Inflammatory macrophage treated with lipopolysaccharide for 4 hours (primary cell): ENCODE data around the gene TBX21.

Experiments used
- DNase-seq: peaks from one replicate; pipeline ENCODE4 v3.0.0-alpha.2; 2020

Gene TBX21

GRCh38 chr17:47733047-47733673 is at the start of gene TBX21:
TBX21 (plus strand) TSS chr17:47733236; CDS start chr17:47733455, 219 bp downstream.
- peak; percentile 74 for DNase-seq

- no peak for DNase-seq
Measured at GRCh38 chr17:47684025-47684424, 49.0 kb upstream of the TBX21 start.

- no peak for DNase-seq
Measured at GRCh38 chr17:47684535-47685193, 48.4 kb upstream of the TBX21 start.

GRCh38 chr17:47685556-47686275 is 47.3 kb upstream of the TBX21 start:
- no peak for DNase-seq

DNA sequence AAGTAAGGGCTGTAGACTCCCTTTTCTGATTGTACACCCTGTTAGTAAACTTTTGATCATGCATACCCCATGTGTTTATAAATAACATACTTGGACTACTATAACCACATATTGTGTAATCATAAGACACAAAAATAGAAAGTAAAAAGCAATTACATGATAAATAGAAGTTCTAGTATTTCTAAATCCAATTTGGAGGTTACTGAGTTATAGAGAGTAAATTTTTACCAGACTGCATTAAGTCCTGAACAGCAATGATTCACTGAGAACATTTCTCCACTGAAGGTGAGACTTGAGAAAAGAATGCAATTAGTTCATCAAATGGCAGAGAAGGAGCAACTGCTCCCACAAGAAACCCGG is 46.8 kb upstream of the TBX21 start:
- DNase-seq = no peak

DNA sequence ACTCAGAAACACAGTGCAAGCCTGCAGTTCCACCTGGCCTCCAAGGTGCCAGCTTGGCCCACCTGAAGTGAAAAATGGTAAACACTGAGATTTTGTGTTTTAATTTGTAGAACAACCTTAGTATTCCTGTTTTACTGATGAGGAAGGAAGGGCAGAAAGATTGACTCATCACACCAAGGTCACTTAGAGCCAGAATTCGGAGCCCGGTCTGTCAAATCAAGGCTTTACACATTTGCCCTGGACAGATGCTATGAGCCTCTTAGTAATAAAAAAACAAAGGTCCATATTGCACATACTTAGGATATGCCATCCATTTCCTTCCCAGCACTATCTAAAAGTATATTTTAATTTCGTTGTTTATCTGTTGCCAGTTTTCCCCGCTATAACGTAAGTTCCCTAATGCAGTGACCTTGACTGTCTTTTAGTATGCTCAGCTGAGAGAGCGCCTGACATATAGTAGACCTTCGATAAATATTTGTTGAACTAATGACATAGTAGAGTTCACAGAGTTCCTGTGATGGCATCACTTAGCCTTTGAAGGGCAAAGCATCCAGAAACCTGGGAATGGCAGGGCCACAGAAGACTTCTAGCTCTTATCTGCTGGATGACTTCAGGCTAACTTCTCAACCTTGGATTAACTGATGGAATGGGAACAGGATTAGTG is 46.2 kb upstream of the TBX21 start:
- no peak for DNase-seq

DNA sequence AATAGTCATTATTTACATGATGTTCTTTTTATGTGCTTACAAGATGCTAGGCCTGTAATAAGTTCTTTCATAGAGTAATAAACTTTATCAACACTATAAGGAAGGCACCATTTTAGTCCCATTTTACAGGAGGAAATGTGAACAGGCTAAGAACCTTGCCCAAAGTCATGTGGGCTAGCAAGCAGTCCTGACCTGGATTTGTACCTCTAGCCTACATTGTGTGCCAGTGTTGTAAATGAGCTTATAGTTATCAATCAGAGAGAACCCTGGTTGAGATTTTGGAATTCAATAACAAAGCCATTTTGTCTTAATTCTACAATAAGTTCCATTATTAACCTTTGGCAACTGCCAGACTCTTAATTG is 45.7 kb upstream of the TBX21 start:
- no peak for DNase-seq

DNA sequence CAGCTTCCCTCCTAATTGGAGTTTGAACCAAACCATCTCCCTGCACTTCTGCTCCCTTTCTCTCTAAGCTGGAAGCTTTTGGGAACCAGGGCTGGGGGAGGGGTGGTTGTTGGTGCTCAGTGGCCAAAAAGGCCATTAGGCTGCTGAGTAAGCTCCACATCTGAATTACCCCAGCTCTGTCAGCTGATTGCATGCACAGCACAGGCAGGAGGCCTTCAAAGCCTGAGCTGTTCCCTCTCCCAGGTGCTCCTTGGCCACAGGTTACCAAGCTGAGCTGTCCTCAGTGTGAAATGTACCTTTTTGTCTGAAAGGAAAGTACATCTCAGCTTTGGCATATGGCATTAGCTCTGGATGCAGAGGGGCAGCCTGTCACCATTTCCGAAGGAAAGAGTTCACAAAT is 45.3 kb upstream of the TBX21 start:
- no peak for DNase-seq

DNA sequence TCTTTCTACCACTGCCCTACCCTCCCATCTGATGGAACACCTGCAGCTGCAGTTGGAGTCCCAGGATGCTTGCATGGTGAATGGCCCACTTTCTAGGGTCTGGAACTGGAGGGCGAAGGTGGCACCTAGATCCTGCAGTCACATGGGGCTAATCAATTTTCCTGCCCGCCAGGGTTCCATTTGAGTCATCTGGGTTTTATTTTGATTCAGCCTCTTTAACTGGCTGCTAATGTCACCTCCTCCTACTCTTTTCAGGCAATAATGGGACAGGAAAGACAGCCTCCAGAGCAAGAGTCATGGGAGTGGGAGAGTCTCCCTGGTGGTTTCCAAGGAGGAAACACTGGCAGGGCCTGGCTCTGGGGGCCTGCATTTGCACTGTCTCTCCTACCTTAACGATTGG is 42.9 kb upstream of the TBX21 start:
- peak; percentile 38 for DNase-seq

DNA sequence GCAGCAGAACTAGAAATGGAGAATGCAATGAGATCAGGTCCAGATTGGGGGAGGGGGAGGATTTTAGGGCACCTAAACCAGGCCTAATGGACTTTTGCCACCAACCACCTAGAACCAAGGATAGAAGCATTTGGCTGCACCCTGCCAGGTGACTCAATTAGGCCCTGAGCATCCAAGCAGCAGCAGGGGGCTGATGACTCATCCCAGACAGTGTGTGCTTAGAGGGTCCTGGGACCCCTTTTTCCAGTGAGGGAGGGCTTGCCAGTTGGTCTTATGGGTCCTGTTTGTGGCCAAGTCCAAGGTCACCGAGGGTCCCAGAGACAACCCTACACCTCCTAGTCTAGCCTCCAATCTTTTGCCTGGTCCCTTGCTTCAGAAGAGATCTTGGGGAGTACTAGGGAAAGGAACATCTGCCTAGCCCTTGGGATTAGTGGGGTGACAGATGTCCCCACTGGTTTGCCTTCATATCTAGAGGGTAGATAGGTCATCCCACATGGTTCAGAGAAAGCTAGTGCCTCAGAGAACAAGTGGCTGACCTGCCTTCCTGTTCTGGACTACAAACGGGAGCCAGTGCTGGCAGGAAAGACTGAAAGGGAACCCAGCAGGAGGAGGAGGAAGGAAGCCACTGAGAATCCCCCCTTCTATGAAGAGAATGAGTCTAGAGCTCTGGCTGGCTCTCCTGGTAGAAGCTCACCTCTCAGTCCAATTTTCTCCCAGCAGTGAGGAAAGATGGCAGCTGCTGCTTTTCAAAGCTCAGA is 40.7 kb upstream of the TBX21 start:
- no peak for DNase-seq

- DNase-seq = no peak
Measured at GRCh38 chr17:47692895-47693730, 39.9 kb upstream of the TBX21 start.

DNA sequence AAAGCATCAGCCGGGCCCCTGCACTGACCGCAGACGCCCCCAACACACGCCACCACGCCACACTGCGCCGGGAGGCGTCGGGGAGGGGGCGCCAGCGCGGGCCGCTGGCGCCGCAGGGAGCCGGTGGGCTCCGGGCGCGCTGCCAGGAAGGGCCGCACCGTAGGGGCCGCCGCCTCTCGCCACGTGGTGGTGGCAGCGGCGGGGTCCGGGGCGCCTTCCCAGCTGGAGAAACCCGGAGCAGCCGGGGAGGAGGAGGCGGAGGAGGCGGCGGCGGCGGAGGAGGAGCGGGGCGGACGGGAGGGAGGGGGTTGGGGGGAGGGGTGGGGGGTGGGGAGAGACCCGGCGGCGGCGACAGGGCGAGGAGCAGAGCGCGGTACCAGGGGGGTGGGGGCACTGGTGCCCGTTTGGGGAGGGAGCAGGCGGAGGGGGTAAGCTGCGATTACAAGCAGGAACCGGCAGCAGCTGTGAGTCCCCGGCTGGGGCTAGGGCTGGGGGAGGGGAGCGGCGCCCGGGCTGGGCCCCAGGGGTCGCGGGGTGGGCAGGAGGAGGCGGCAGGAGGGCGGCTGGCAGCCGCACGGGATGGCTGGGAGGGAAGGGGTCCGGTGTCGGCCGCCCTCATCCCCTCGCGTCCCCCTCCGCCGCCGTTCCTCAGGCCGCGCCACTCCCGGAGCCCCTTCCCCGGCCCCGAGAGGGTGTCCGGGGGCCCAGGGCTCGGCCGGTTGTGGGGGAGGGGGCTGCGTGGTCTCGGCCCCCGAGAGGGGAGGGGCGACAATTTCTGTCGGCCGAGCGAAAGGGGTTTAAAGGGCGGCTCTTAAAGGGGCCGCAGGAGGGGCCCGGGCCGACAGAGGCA is 39.1 kb upstream of the TBX21 start, which contains the start of gene TBKBP1:
Gene TBKBP1 (plus strand): TSS at position 431 of the 850 bp plus-strand sequence. CDS start 1,952 bp downstream, outside the sequence.
- DNase-seq = no peak

- peak; percentile 23 for DNase-seq
Measured at GRCh38 chr17:47694581-47695428, 38.2 kb upstream of the TBX21 start.

DNA sequence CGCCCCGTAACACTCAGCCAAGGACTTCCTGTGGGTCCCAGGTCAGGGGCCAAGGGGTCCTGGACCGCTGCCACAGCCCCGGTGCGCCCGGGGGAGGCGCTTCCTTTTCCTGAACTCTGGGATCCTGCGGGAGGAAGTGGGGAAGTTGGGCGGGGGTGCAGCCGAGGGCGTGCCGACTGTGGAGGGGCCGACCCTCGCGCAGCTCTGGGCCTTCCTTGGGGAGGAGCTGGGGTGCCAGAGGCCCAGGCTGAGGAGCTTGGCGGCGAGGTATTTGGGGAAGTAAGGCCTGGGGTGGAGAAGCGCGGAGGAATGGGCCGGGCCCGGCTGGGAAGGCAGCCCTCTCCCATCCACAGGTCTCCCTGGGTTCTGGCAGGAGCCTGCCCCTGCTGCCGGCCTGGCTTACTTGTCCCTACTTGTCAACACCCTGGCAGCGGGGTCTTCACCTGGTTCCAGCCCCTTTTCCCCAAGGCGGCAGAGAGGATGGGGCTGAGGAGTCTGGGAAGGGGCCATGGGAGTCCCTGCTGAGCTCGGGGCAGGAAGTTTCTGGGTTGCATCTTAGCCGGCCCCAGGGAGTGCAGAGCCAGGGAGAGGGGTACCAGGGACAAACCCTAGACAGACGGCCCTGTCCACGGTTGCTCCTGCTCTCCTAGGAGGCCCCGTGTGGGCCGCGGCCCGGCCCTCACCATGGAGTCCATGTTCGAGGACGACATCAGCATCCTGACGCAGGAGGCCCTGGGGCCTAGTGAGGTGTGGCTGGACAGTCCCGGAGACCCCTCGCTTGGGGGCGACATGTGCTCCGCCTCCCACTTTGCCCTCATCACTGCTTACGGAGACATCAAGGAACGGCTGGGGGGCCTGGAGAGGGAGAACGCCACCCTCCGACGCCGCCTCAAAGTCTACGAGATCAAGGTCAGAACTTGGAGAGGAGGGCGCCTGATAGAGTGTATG is 37.3 kb upstream of the TBX21 start:
- DNase-seq = peak; percentile 58

- DNase-seq = no peak
Measured at GRCh38 chr17:47696717-47697642, 36.1 kb upstream of the TBX21 start.

DNA sequence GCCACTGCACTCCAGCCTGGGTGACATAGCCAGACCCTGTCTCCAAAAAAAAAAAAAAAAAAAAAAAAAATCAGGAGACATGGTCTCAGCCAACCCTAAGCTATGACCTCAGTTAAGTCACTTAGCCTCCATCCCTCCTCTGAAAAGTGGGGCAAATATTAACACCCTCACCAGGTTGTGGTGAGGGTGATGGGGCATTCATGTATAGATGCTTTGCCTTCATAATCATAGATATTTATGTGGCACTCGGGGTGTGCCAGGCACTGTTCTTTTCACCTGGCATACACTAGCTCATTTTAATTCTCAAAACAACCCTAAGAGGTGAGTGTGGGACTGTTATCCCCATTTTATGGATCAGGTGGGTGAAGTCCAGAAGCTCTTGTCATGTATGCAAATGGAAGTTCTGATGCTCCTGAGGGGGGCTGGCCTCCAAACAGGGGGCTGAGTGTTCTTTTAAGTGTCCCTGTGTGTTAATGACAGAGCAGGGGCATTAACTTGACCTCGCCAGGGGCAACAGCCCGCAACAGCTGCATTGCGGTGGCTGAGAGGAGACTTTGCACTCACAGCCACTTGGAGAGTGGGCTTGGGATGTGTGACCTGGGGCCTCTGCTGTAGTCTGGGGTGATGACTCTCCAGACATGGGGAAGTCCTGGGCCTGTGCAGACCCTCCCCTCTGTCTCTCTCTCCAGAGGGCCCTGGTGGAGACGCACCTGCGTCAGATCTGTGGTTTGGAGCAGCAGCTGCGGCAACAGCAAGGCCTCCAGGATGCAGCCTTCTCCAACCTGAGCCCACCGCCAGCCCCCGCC is 34.9 kb upstream of the TBX21 start:
- no peak for DNase-seq
